Activated B cell treated with CpG ODN at 0.5 μM for 24 hours (primary cell): Measurements from ENCODE around the gene RUSF1. TPM values are rescaled to one million over a fixed set of nuclear protein-coding genes. Genes with fewer than 3 reads are reported as not detected.
"Not testable (repeated sequence)": the region's sequence is repeated elsewhere in the genome, so short reads cannot be mapped to it uniquely, and the experiment has no call there.

Experiments used
- ATAC-seq: fragments of 200-7000 bp; cut with Tn5 transposase; one replicate; pipeline ENCODE4 v1.10.0; 2021; ENCODE audit warnings: low read depth, mild to moderate bottlenecking, moderate library complexity
- CTCF ChIA-PET: fragments of 350-600 bp; sonication (Branson Sonifier 250); formaldehyde crosslinking; loops from one replicate; lab custom pipeline; 2021; ENCODE audit warnings: antibody characterized with exemption; lab: Charles Lee
- POLR2A ChIA-PET: fragments of 350-600 bp; sonication (Branson Sonifier 250); formaldehyde crosslinking; loops from one replicate; lab custom pipeline; 2021; ENCODE audit warnings: antibody characterized with exemption; lab: Charles Lee
- DNase-seq: peaks from one replicate; pipeline ENCODE4 v3.0.0; 2022
- H3K27ac Mint-ChIP-seq: one replicate; pipeline ENCODE4 v1.8.0; 2020; ENCODE audit warnings: mixed read lengths
- H3K27me3 Mint-ChIP-seq: one replicate; pipeline ENCODE4 v1.8.0; 2021; ENCODE audit warnings: mixed read lengths
- H3K36me3 Mint-ChIP-seq: one replicate; pipeline ENCODE4 v1.8.0; 2021; ENCODE audit warnings: low read depth, mixed read lengths
- H3K4me1 Mint-ChIP-seq: one replicate; pipeline ENCODE4 v1.8.0; 2021; ENCODE audit warnings: mixed read lengths
- H3K4me3 Mint-ChIP-seq: one replicate; pipeline ENCODE4 v1.8.0; 2020; ENCODE audit warnings: mild to moderate bottlenecking, mixed read lengths
- H3K9me3 Mint-ChIP-seq: one replicate; pipeline ENCODE4 v1.8.0; 2020; ENCODE audit warnings: mixed read lengths
- intact Hi-C: fragments of 100-400 bp; cut with micrococcal nuclease; formaldehyde crosslinking; loops from one replicate; pipeline ENCODE4 v1.15.1; 2024
- total RNA-seq: library from RNA; stranded (reverse); gene quantifications from 2 replicates; pipeline ENCODE4 v1.2.3, GENCODE V29; 2022
- TF ChIP-seq, protein P1 (sequence below): fragments of 200-600 bp; IDR thresholded peaks from one replicate; pipeline ENCODE4 v1.8.0; 2022; ENCODE audit warnings: antibody characterized with exemption, mild to moderate bottlenecking

RUSF1 gene
- total RNA-seq, 1 donor from 2014 or later: 59.7 TPM

DNA sequence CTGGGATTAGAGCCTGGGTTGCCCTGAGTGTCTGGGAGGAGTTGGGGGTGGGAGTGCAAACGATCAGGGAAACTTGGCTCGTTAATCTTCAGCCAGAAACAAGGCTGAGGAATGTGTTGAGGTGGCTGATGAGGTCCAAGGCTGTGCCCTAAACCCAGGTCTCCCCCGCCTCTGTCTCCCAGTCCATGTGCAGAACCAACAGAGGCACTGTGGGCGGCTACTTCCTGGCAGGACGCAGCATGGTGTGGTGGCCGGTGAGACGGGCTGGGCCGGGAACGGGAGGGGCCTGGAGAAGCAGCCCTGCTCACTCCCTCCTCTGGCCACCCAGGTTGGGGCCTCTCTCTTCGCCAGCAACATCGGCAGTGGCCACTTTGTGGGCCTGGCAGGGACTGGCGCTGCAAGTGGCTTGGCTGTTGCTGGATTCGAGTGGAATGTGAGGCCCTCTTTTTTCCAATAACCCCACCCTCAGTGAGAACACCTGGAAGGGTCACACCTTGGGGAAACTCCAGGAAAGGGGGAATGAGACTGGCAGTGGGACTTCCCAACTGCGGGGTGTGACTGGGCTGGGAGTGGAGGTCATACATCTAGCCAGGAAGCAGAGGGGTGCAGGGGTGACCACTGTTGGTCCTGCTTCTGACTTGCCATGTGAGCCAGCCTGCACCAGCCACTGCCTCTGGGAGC, 23.6 kb downstream of the RUSF1 start:
- CTCF ChIA-PET: interaction anchor here (0.8 kb wide), 1 partner anchor 500 kb away, joined by 3 read pairs; the partner anchor contains the start of gene HSD3B7
- TF ChIP-seq, protein P1, sequence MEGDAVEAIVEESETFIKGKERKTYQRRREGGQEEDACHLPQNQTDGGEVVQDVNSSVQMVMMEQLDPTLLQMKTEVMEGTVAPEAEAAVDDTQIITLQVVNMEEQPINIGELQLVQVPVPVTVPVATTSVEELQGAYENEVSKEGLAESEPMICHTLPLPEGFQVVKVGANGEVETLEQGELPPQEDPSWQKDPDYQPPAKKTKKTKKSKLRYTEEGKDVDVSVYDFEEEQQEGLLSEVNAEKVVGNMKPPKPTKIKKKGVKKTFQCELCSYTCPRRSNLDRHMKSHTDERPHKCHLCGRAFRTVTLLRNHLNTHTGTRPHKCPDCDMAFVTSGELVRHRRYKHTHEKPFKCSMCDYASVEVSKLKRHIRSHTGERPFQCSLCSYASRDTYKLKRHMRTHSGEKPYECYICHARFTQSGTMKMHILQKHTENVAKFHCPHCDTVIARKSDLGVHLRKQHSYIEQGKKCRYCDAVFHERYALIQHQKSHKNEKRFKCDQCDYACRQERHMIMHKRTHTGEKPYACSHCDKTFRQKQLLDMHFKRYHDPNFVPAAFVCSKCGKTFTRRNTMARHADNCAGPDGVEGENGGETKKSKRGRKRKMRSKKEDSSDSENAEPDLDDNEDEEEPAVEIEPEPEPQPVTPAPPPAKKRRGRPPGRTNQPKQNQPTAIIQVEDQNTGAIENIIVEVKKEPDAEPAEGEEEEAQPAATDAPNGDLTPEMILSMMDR: no peak
- H3K9me3 Mint-ChIP-seq: no peaks in the 10 kb centered on the region
- no peak overlapping the region for H3K4me3 Mint-ChIP-seq
- H3K36me3 Mint-ChIP-seq: no peaks in the 10 kb centered on the region
- peaks cover 10% of the 10 kb centered on the region for H3K27me3 Mint-ChIP-seq
- POLR2A ChIA-PET: no interaction called here
- DNase-seq (no peak), ATAC-seq (no peak)
- intact Hi-C loops: no loop called here
- H3K4me1 Mint-ChIP-seq: peaks cover 9% of the 10 kb centered on the region
- H3K27ac Mint-ChIP-seq: no peak overlapping the region

DNA sequence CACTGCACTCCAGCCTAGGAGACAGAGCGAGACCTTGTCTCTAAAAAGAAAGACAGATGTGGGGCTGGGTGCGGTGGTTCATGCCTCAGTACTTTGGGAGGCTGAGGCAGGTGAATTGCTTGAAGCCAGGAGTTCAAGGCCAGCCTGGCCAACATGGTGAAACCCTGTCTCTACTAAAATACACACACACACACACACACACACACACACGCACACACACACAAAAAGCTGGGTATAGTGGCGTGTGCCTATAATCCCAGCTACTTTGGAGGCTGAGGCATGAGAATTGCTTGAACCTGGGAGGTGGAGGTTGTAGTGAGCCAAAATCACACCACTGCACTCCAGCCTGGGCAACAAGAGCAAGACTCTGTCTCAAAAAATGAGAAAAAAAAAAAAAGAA, 24.1 kb downstream of the RUSF1 start:
- CTCF ChIA-PET, H3K9me3 Mint-ChIP-seq, H3K4me1 Mint-ChIP-seq, ATAC-seq, DNase-seq, H3K27ac Mint-ChIP-seq, intact Hi-C loops, POLR2A ChIA-PET, H3K36me3 Mint-ChIP-seq, H3K4me3 Mint-ChIP-seq: not testable (repeated sequence)
- peaks cover 11% of the 10 kb centered on the region for H3K27me3 Mint-ChIP-seq

DNA sequence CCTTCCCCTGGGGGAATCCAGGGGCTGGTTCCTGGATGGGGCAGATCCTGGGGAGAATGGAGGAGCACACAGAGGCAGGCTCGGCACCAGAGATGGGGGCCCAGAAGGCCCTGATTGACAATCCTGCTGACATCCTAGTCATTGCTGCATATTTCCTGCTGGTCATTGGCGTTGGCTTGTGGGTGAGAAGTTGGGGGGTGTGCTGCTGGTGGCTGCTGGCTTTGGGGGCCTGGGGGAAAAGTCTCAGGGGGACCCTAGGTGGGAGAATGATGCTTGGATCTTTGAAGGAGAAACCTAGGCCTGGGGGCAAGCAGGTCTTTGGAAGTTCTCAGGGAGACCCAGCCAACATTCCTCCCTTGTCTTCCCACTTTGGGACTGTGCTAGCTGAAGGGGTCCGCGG, 25.1 kb downstream of the RUSF1 start, which contains the start of gene SLC5A2:
Gene SLC5A2, plus strand, starts transcription at position 43 of the 400 bp plus-strand sequence. Its CDS starts 14 bp downstream, at position 57.
- ATAC-seq (no peak), DNase-seq (no peak)
- ChIA-PET CTCF (no interaction called here), POLR2A (no interaction called here)
- peaks cover 11% of the 10 kb centered on the region for H3K27me3 Mint-ChIP-seq
- peak within 1 kb of the TSS; percentile 30 for H3K27ac Mint-ChIP-seq
- TF ChIP-seq, protein P1: no peak
- H3K4me1 Mint-ChIP-seq: peaks cover 9% of the 10 kb centered on the region
- no peaks in the 10 kb centered on the region for H3K9me3 Mint-ChIP-seq
- intact Hi-C loops: no loop called here
- H3K4me3 Mint-ChIP-seq: no peak within 1 kb of the TSS
- H3K36me3 Mint-ChIP-seq: no peaks in the 10 kb centered on the region

DNA sequence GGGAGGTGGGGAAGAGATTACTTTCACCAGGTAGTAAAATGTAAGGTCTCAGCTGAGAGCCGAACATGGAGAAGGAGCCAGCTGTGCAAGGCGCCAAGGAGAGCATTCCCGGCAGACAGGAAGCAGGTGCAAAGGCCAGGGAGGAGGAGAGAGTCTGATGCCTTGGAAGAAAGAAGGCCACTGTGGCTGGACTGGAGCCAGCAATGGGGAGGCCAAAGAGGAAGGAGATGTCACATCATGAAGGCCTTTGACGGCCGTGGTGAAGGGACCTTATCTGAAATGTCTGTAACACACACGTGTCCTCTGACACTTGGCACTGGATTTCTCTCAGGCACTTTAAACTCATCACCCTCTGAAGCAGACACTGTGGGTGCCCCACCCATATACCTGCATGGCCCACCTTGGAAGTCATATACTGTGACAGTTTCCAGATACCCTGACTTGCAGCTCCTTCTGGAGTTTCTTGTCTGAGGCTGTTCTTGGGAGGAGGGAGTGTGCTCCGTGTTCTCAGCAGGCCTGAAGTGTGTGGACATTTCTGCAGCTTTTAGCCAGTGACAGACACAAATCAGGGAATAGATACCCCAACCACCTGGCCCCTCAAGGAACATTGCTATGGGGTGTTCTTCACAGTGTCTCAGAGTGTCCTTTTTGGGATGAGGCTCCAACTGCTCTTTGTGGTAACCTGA, 27.2 kb downstream of the RUSF1 start:
- intact Hi-C loops: no loop called here
- CTCF ChIA-PET: interaction anchor here (1.2 kb wide), 1 partner anchor 389 kb away, joined by 3 read pairs; no protein-coding TSS in a partner anchor
- no peak for DNase-seq
- no peaks in the 10 kb centered on the region for H3K9me3 Mint-ChIP-seq
- TF ChIP-seq, protein P1: no peak
- H3K27ac Mint-ChIP-seq: no peak overlapping the region
- peaks cover 13% of the 10 kb centered on the region for H3K4me1 Mint-ChIP-seq
- no peak overlapping the region for H3K4me3 Mint-ChIP-seq
- no peak for ATAC-seq
- POLR2A ChIA-PET: interaction anchor here (1.7 kb wide), 1 partner anchor 21 kb away, joined by 4 read pairs; the partner anchor contains the start of gene ARMC5
- H3K36me3 Mint-ChIP-seq: no peaks in the 10 kb centered on the region
- H3K27me3 Mint-ChIP-seq: peaks cover 11% of the 10 kb centered on the region

DNA sequence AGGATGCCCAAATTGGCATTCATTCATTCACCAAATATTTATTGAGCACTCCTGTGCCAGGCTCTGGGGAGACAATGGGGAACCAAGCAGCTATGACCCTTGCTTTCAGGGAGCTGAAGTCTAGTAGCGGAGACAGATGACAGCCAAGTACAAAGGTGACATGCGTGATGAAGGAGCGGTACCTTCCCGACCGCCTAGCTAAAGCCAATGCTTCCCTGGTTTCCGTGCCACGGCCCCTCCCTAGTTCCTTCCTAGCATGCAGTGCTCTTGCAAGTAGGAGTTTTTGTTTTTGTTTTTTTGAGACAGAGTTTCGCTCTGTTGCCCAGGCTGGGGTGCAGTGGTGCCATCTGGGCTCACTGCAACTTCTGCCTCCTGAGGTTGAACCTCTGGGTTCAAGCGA, 28.4 kb downstream of the RUSF1 start:
- ATAC-seq: no peak
- ChIA-PET POLR2A (no interaction called here), CTCF (no interaction called here)
- no peaks in the 10 kb centered on the region for H3K9me3 Mint-ChIP-seq
- peaks cover 4% of the 10 kb centered on the region for H3K27me3 Mint-ChIP-seq
- intact Hi-C loops: no loop called here
- H3K4me1 Mint-ChIP-seq: peaks cover 17% of the 10 kb centered on the region
- no peak overlapping the region for H3K27ac Mint-ChIP-seq
- no peaks in the 10 kb centered on the region for H3K36me3 Mint-ChIP-seq
- H3K4me3 Mint-ChIP-seq: peak overlapping the region; percentile 13
- TF ChIP-seq, protein P1: no peak
- no peak for DNase-seq
